ENCODE results near the gene PPIL1. TPM values are rescaled to one million over a fixed set of nuclear protein-coding genes. Genes with fewer than 3 reads are reported as not detected.

PPIL1 gene
- total RNA-seq, 1 experiment from 2014 or later = 64.2 TPM

- peak overlapping the region; percentile 40 for H3K27ac Mint-ChIP-seq
- DNase-seq (ENCODE audit: low spot score) (no peak), ATAC-seq (no peak)
- peaks cover 75% of the 10 kb centered on the region for H3K36me3 Mint-ChIP-seq
- TF ChIP-seq TP53 (CRISPR knock-in tag; IDR thresholded peaks at IDR 0.05) (no peak), ESRRA (CRISPR knock-in tag; IDR thresholded peaks at IDR 0.05; ENCODE audit: borderline replicate concordance) (no peak), OVOL2 (CRISPR knock-in tag; IDR thresholded peaks at IDR 0.05; ENCODE audit: borderline replicate concordance) (no peak), SP1 (CRISPR knock-in tag; conservative IDR thresholded peaks at IDR 0.05) (no peak), IRF2 (CRISPR knock-in tag; IDR thresholded peaks at IDR 0.05; ENCODE audit: borderline replicate concordance, low read depth) (no peak), GABPB1 (CRISPR knock-in tag; IDR thresholded peaks at IDR 0.05) (no peak), MXD4 (CRISPR knock-in tag; IDR thresholded peaks at IDR 0.05; ENCODE audit: borderline replicate concordance) (no peak), TCF7 (CRISPR knock-in tag; IDR thresholded peaks at IDR 0.05; ENCODE audit: low read depth) (no peak), ZNF425 (CRISPR knock-in tag; conservative IDR thresholded peaks at IDR 0.05) (no peak), HMGA2 (CRISPR knock-in tag; IDR thresholded peaks at IDR 0.05) (no peak)
- TF ChIP-seq, protein P1, sequence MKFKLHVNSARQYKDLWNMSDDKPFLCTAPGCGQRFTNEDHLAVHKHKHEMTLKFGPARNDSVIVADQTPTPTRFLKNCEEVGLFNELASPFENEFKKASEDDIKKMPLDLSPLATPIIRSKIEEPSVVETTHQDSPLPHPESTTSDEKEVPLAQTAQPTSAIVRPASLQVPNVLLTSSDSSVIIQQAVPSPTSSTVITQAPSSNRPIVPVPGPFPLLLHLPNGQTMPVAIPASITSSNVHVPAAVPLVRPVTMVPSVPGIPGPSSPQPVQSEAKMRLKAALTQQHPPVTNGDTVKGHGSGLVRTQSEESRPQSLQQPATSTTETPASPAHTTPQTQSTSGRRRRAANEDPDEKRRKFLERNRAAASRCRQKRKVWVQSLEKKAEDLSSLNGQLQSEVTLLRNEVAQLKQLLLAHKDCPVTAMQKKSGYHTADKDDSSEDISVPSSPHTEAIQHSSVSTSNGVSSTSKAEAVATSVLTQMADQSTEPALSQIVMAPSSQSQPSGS (CRISPR knock-in tag; IDR thresholded peaks at IDR 0.05; ENCODE audit: borderline replicate concordance, low read depth) = no peak
- H3K4me1 Mint-ChIP-seq = peaks cover 39% of the 10 kb centered on the region
- ChIA-PET POLR2A (no interaction called here), CTCF (interaction anchor here (0.6 to 2.1 kb wide), 7 partner anchors 9 to 101 kb away, joined by 3 to 7 read pairs (median 5); partner anchors contain the start of genes C6orf89 and PPIL1)
- H3K9me3 Mint-ChIP-seq = no peaks in the 10 kb centered on the region
- H3K4me3 Mint-ChIP-seq = no peak overlapping the region
- H3K27me3 Mint-ChIP-seq (ENCODE audit: low read depth) = no peaks in the 10 kb centered on the region
These were observed 14.5 kb downstream of the PPIL1 start for GRCh38 chr6:36860126-36860525.

GRCh38 chr6:36858407-36858981 is 16.1 kb downstream of the PPIL1 start:
- Mint-ChIP-seq H3K36me3 (peaks cover 75% of the 10 kb centered on the region), H3K9me3 (no peaks in the 10 kb centered on the region), H3K4me3 (no peak overlapping the region), H3K27ac (peak overlapping the region; percentile 95), H3K4me1 (peaks cover 27% of the 10 kb centered on the region), H3K27me3 (ENCODE audit: low read depth) (no peaks in the 10 kb centered on the region)
- CTCF ChIA-PET = interaction anchor here (0.6 to 1.5 kb wide), 5 partner anchors 16 to 93 kb away, joined by 3 to 5 read pairs (median 3); partner anchors contain the start of gene PPIL1
- peak; percentile 87 for ATAC-seq
- peak; percentile 71 for DNase-seq (ENCODE audit: low spot score)
- TF ChIP-seq, protein P2, sequence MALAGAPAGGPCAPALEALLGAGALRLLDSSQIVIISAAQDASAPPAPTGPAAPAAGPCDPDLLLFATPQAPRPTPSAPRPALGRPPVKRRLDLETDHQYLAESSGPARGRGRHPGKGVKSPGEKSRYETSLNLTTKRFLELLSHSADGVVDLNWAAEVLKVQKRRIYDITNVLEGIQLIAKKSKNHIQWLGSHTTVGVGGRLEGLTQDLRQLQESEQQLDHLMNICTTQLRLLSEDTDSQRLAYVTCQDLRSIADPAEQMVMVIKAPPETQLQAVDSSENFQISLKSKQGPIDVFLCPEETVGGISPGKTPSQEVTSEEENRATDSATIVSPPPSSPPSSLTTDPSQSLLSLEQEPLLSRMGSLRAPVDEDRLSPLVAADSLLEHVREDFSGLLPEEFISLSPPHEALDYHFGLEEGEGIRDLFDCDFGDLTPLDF (CRISPR knock-in tag; IDR thresholded peaks at IDR 0.05) = no peak
- peak; percentile 93 for TF ChIP-seq ZNF416 (CRISPR knock-in tag; IDR thresholded peaks at IDR 0.05)
- TF ChIP-seq SMAD3 (CRISPR knock-in tag; IDR thresholded peaks at IDR 0.05; ENCODE audit: borderline replicate concordance) = 0 out of 2 replicates have a peak, but pooled peaks have one; percentile 34
- POLR2A ChIA-PET = no interaction called here

DNA sequence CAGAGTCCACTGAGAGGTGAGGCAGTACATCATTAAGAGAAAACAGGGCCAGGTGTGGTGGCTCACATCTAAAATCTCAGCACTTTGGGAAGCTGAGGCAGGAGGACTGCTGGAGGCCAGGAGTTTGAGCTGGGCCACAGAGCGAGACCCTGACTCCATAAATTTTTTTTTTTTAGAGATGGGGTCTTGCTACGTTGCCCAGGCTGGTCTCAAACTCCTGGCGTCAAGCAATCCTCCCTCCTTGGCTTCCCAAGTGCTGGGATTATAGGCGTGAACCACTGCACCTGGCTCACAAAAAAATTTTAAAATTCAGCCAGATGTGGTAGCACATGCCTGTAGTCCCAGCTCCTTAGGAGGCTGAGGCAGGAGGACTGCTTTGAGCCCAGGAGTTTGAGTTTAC is 17.3 kb downstream of the PPIL1 start:
- peaks cover 65% of the 10 kb centered on the region for H3K36me3 Mint-ChIP-seq
- H3K9me3 Mint-ChIP-seq = no peaks in the 10 kb centered on the region
- TF ChIP-seq ZNF671 (CRISPR knock-in tag; IDR thresholded peaks at IDR 0.05) (no peak), ZNF121 (CRISPR knock-in tag; IDR thresholded peaks at IDR 0.05) (peak; percentile 62; the same call in 1 of the 2 replicates)
- H3K27me3 Mint-ChIP-seq (ENCODE audit: low read depth) = no peaks in the 10 kb centered on the region
- no peak for DNase-seq (ENCODE audit: low spot score)
- H3K27ac Mint-ChIP-seq = no peak overlapping the region
- no peak overlapping the region for H3K4me3 Mint-ChIP-seq
- peaks cover 23% of the 10 kb centered on the region for H3K4me1 Mint-ChIP-seq
- no peak for ATAC-seq
- CTCF ChIA-PET = interaction anchor here (1.1 kb wide), 2 partner anchors 8 to 17 kb away, joined by 3 read pairs; partner anchors contain the start of gene PPIL1
- POLR2A ChIA-PET = no interaction called here
